ENCODE data around the gene TMC7.

Gene TMC7

DNA sequence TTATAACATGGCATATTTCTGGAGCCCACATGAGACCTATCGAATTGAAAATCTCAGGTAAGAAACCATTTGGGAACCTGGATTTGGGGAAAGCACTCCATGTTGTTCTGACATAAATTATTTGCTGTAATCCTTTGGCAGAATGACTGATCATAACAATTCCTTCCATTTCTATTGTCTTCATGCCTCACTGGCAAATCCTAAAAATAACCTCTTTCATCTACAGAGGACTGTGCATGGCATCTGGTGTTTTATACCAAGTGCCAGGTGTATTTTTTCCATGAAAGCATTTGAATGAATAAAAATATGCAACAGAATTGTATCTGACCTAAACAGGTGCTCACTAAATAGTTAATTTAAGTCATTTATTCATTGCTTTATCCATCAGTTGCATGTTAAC, 50.0 kb downstream of the TMC7 start:
- no peak for DNase-seq

- no peak for DNase-seq
These were observed 56.7 kb downstream of the TMC7 start for GRCh38 chr16:19040400-19040799.

GRCh38 chr16:19044769-19045168, 61.0 kb downstream of the TMC7 start:
- DNase-seq: no peak

DNA sequence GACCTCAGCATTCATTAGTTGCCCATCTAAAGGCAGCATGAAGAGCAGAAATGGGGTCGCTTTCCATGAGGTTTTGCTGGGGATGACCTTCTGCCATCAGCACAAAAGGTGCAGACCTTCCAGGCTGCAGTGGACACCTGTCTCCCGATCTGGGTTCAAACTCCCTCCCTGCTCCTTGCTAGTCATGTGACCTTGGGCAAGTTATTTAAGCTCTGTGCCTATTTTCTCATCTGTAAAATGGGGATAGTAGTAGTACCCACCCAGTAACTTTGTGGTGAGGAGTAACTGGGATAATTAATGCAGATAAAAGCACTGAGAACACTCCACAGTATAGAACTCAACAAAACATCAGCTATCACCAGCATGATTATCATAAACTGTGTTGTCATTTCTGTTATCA, 62.3 kb downstream of the TMC7 start:
- DNase-seq: no peak

DNA sequence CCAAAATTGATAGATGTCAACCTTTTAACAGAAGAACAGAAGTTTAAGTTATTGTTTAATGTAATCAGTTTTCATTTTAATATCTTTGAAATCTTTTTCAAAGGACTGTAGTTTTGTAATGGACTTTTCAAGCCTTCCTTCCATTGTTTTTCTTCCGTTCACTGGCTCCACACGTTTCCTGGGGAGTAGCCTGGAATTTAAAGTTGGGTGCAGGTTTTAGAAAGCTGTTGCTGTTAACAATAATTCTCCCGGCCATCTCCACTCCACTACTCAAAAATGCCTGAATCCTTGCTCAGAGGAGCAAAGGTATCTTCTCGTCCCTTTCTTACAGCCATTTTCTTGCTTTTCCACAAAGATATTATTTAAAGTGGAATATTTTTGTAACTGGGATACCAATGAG, 79.0 kb downstream of the TMC7 start:
- DNase-seq: no peak

GRCh38 chr16:19066988-19067348, 83.2 kb downstream of the TMC7 start:
- DNase-seq: no peak

DNA sequence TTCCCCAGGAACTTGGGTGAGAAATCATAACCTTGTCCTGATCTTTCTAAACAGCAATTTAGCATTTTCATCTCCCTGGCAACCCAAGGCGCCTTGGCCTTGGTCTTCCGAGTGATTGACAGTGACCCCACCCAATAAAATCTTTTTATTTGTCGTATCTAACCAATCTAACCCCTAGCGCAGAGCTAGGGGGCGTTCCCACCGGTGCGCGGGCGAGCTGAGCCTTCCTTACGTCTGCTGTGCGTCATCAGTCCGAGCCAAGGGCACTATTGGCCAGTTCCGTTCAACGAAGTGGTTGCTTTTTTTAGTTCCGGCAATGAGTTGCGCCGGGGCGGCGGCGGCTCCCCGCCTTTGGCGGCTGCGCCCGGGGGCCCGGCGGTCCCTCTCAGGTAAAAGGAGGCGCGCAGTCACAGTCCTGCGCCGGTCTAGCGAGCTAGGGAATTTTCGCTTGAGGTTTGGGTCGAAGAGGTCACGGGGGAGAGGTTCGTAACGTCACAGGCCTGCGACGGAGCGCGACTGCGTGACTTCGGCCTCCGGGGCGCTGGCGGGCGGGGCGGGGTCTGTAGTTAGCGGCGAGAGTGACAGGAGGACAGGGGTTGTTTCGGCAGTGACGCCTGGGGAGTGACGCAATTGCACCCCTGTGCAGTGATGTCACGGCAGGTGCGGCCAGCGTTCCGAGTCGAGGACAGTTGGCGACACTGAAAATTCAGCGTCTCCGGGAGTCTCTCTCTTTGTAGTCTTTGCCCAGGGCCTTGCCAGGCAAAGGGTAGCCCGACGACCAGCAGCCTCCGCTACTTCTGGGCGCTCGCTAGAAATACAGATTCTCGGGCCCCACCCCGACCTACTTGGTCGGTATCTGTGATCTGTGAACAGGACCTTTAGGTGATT, 83.9 kb downstream of the TMC7 start, which contains the start of gene COQ7:
Gene COQ7, plus strand, starts transcription at position 266 of the 888 bp plus-strand sequence. Its CDS starts 51 bp downstream, at position 317.
- peak; percentile 98 to 99 for DNase-seq

DNA sequence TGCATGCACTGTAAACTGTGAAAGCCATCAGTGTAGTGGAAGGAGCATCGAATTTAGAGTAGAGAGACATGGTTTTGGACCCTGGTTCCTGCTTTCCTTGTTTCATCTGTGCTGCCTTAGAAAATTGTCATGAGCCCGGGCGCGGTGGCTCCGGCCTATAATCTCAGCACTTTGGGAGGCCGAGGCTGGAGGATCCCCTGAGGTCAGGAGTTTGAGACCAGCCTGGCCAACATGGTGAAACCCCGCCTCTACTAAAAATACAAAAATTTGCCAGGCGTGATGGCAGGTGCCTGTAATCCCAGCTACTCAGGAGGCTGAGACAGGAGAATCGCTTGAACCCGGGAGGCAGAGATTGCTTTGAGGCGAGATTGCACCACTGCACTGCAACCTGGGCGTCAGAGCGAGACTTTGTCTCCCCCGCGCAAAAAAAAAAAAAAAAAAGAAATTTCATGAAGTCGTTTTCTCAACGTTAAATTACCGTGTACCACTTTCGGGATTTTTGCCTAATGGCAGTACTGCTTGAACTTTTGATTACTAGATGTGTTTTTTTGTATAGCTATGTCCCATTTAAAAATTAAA, 84.6 kb downstream of the TMC7 start:
- DNase-seq: no peak

DNA sequence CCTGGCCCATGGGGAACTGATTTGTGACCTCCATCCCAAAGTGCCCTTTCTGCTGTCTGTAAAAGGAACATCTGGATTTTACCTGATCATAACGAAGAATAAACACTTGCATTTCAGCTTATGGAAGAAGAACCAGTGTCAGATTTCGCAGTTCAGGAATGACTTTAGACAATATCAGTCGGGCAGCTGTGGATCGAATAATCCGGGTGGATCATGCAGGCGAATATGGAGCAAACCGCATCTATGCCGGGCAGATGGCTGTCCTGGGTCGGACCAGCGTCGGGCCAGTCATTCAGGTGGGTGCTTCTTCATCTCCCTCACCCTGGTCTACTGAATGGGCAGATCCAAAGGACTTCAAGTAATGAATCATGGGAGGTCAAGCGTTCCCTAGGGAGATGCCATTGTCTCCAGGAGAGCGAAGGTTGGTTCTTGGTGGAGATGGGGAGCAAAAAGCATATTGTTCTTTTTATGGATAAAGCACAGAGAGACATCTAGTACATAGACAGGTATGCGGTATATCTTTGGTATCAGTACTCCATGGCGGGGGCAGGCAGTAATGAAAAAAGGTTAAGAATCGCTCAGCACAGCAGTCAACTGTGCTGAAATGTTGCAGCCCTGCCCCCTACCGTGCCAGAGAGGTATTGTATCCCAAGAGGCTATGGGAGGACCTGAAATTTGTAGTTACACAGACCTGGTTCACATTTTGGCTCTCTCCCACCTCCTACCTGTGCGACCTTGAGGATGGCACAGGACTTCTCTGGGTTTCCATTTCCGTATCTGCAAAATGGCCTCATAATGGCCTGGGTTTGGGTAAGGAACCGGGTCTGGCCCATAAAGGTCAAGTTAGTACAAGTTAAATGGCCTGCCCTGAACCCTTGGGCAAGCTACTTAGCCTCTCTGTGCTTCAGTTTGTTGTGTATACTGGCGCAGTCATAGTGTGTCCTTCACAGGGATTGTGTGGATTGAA, 88.4 kb downstream of the TMC7 start:
- peak; percentile 8 to 13 for DNase-seq

- DNase-seq: no peak
These were observed 89.6 kb downstream of the TMC7 start for GRCh38 chr16:19073344-19073743.

DNA sequence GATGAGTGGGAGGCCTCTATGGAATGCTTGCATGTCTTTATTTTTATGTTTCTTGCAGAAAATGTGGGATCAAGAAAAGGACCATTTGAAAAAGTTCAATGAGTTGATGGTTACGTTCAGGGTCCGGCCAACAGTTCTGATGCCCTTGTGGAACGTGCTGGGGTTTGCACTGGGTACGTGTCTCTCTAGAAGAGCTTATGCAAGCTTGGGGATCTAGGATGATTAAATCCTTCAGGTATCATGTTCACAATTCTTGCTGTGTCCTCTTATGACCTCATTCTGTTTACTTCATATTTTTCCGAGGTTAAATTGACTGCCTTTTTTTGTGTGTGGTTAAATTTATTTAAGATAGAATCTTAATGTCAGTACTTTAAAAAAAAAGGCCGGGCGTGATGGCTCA, 90.1 kb downstream of the TMC7 start:
- DNase-seq: no peak

DNA sequence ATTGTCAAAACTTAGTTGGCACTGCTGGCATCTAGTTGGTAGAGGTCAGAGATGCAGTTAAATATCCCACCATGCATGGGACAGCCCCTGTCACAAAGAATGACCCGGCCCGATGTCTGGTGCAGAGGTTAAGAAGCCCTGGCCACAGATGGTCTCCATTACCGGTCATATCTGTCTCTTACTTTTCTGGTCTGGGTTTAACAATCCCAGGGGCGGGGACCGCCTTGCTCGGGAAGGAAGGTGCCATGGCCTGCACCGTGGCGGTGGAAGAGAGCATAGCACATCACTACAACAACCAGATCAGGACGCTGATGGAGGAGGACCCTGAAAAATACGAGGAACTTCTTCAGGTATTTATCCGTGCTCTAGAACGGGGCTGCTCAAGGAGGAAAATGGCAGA, 91.8 kb downstream of the TMC7 start:
- no peak for DNase-seq

DNA sequence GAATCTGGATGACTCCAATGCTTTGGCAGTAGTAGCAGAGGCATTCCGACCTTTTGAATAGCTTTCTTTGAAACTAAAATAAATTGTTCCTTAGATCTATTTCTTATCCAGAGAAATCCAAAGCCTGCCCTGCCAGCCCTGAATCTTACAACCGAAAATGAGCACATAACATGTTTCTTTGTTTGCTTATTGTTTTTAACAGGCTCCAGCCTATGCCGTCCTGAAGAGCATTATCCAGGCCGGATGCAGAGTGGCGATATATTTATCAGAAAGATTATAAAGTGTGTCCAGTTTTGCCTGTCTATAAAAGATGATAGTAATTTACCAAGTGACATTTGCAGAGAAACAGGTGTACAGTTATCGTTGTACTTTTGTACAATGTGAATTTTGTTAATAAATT, 94.1 kb downstream of the TMC7 start:
- no peak for DNase-seq

DNA sequence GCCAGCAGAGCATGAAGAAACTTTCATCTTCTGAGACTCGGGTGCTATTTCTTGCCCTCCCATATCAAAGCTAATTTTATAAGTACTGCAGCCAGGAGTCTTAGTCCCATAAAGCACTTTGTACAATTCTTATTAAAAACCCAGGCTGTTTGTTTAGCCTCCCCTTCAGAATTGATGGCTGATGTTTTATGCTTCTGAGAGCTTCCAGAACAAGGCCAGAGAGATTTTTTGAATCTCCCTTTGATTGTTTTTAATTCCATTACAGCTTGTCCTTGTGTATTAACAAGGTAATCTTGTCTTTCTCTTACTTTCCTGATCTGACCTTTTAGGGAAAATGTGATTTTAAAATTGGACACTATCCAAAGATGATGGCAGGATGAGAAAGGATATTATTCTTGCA, 99.9 kb downstream of the TMC7 start:
- no peak for DNase-seq

DNA sequence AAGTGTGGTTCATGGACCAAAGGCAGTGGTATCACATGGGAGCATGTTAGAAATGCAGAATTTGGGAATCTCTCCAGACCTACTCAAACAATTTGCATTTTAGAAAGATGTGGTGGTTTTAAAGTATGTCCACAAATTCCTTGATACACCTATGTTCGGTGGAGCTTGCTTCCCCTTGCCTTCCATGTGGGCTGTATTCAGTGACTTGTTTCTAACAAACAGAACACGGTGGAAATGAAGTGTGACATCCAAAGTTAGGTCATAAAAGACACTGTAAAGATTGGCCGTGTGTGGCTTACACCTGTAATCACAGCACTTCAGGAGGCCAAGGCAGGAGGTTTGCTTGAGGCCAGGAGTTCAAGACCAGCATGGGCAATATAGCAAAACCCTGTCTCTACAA, 100.4 kb downstream of the TMC7 start:
- DNase-seq: no peak

DNA sequence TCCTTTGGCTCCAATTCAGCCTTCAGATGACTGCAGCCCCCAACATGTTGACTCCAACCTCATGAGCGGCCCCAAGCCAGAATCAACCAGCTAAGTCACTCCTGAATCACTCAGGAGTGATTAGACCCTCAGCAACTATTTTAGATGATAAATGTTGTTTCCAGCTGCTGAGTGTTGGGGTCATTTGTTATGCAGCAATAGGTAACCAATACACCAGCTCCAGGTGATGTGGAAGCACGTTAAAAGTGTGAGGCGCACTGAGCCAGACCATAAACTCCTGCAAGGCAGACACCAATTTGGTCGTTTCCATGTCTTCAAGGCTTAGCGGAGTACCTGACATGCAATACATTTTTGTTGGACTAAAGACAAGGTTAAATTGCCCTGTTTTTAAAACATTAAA, 101.1 kb downstream of the TMC7 start:
- DNase-seq: no peak

DNA sequence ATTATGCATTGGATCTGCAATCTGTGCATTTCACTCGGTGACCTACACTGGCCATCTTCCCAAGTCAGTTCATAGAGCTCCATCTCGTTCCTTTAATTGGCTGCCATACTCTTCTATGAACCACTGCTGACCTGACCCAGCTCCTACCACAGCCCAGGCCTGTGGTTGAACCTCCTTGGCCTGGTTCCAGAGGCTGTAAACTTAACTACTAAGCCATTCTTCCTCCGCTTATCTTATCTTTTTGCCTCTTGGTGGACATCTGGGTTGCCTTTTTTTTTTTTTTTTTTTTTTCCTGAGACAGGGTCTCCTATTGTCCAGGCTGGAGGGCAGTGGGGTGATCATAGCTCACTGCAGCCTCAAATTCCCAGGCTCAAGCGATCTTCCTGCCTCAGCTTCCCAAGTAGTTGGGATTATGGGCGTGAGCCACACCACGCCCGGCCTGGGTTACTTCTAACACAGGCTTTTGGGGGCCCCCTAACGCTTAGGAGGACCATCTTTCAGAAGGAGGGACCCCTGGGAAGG, 102.0 kb downstream of the TMC7 start:
- DNase-seq: no peak

DNA sequence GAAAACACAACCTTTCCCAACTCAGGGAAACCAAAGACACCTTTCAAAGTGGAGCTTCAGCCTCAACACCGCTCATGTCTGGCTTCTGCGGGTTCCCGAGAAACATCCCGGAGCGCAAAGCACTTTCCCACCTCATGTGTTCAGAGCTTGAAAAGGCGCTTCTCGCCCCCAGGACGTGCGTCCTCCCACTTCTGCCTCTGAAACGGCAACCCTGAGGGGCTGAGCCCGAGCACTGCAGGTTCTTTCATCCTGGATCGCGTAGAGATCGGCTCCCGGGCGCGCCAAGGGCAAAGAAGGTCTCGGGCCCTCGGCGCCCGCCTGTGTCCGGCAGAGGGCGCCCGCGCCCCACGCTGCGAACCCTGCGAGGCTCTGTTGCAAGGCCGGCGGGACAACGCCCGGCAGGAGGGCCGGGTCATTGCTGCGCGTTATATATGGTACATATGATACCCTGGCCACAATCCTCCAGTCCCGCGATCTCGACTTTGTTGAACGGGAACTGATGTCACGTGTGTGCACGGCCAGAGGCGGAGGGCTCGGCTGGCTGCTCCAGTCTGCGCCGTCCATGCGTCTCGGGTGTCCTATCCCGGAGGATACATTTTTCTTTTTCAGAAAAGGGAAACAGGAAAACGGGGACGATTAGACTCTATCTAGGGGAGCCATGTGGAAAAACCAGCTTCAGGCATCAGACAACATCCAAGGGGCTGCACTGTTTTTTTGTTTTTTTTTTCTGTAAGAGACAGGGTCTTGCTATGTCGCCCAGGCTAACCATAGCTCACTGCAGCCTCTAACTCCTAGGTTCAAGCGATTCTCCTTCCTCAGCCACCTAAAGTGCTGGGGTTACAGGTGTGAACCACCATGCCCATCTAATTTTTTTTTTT, 102.8 kb downstream of the TMC7 start:
- peak; percentile 36 to 55 for DNase-seq

GRCh38 chr16:19088341-19088916, 104.7 kb downstream of the TMC7 start:
- no peak for DNase-seq

GRCh38 chr16:19089410-19089955, 105.7 kb downstream of the TMC7 start:
- DNase-seq: no peak

GRCh38 chr16:19090916-19091315, 107.2 kb downstream of the TMC7 start:
- no peak for DNase-seq
